ENCODE measurements around the gene RELN.
"Not testable (repeated sequence)": the region's sequence is repeated elsewhere in the genome, so short reads cannot be mapped to it uniquely, and the experiment has no call there.

The RELN gene

GRCh38 chr7:103824251-103824650 lies 165.2 kb downstream of the RELN start:
- DNase-seq, result no peak

- no peak for DNase-seq
Observed at GRCh38 chr7:103823084-103823483, 166.4 kb downstream of the RELN start.

- DNase-seq, result no peak
Observed at GRCh38 chr7:103821092-103821491, 168.4 kb downstream of the RELN start.

GRCh38 chr7:103815972-103816371 lies 173.5 kb downstream of the RELN start:
- DNase-seq, result not testable (repeated sequence)

GRCh38 chr7:103813970-103814369 lies 175.5 kb downstream of the RELN start:
- DNase-seq, result no peak

GRCh38 chr7:103811997-103812396 lies 177.5 kb downstream of the RELN start:
- no peak for DNase-seq

- no peak for DNase-seq
Observed at GRCh38 chr7:103811290-103811689, 178.2 kb downstream of the RELN start.

GRCh38 chr7:103810112-103810744 lies 179.2 kb downstream of the RELN start:
- no peak for DNase-seq

GRCh38 chr7:103809229-103809994 lies 180.0 kb downstream of the RELN start:
- DNase-seq, result no peak

GRCh38 chr7:103805346-103805745 lies 184.1 kb downstream of the RELN start:
- no peak for DNase-seq

GRCh38 chr7:103803631-103804030 lies 185.8 kb downstream of the RELN start:
- no peak for DNase-seq

GRCh38 chr7:103799298-103799697 lies 190.2 kb downstream of the RELN start:
- DNase-seq, result no peak

GRCh38 chr7:103797647-103798307 lies 191.7 kb downstream of the RELN start:
- DNase-seq, result no peak

GRCh38 chr7:103796327-103796962 lies 193.0 kb downstream of the RELN start:
- DNase-seq, result no peak

GRCh38 chr7:103795787-103796186 lies 193.7 kb downstream of the RELN start:
- DNase-seq, result no peak

GRCh38 chr7:103795107-103795506 lies 194.4 kb downstream of the RELN start:
- DNase-seq, result no peak

- DNase-seq, result no peak
Observed at GRCh38 chr7:103794424-103794823, 195.0 kb downstream of the RELN start.

GRCh38 chr7:103793614-103794013 lies 195.8 kb downstream of the RELN start:
- no peak for DNase-seq

- DNase-seq, result no peak
Observed at GRCh38 chr7:103791894-103792293, 197.6 kb downstream of the RELN start.

GRCh38 chr7:103787041-103787440 lies 202.4 kb downstream of the RELN start:
- DNase-seq, result not testable (repeated sequence)

GRCh38 chr7:103784646-103785286 lies 204.7 kb downstream of the RELN start:
- no peak for DNase-seq

GRCh38 chr7:103781409-103781808 lies 208.0 kb downstream of the RELN start:
- no peak for DNase-seq

GRCh38 chr7:103780561-103780960 lies 208.9 kb downstream of the RELN start:
- DNase-seq, result not testable (repeated sequence)
